Measurements from ENCODE around the gene SNX32. TPM values are rescaled to one million over a fixed set of nuclear protein-coding genes. Genes with fewer than 3 reads are reported as not detected.

The SNX32 gene
- total and polyA plus RNA-seq, 9 of the 15 experiments (the other 6 are each of a cell fraction or from before 2014, with no cell fraction given), result 0.03 TPM; not detected in 7

DNA sequence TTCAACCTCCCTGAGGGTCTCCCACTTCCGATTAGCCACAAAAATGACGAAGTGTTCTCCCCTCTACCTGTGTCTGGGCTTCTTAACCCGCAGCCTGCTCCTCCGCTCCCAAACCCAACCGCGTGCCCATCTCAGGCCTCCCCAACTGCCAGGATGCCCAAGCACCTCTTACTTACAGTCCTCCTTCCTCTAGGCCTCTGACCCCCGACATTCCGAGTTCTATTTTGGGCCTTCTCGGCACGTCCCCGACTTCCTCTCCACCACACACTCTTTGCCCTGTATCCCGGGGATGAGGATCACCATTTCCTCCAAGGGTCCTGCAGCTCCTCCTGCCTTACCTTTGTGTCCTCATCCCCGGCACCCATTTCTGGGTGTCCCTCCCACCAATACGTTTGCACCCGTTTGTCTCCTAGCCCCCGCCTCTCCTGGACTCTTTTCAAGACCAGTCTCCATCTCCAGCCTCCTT is 26.1 kb downstream of the SNX32 start (continued):
- TF ChIP-seq, protein P1, sequence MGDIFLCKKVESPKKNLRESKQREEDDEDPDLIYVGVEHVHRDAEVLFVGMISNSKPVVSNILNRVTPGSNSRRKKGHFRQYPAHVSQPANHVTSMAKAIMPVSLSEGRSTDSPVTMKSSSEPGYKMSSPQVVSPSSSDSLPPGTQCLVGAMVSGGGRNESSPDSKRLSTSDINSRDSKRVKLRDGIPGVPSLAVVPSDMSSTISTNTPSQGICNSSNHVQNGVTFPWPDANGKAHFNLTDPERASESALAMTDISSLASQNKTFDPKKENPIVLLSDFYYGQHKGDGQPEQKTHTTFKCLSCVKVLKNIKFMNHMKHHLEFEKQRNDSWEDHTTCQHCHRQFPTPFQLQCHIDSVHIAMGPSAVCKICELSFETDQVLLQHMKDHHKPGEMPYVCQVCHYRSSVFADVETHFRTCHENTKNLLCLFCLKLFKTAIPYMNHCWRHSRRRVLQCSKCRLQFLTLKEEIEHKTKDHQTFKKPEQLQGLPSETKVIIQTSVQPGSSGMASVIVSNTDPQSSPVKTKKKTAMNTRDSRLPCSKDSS (IDR thresholded peaks at IDR 0.05; ENCODE audit: low read depth, partially characterized antibody), result no peak
- TF ChIP-seq MCM7 (IDR thresholded peaks at IDR 0.05) (no peak), EHMT2 (IDR thresholded peaks at IDR 0.05) (no peak), POLR2AphosphoS2 (IDR thresholded peaks at IDR 0.05; ENCODE audit: low read length) (no peak), ZNF717 (CRISPR knock-in tag; IDR thresholded peaks at IDR 0.05) (0 out of 2 replicates have a peak, but pooled peaks have one; percentile 11), GTF2A2 (tag; IDR thresholded peaks at IDR 0.05) (no peak), FOXO4 (CRISPR knock-in tag; IDR thresholded peaks at IDR 0.05) (no peak), TCFL5 (CRISPR knock-in tag; conservative IDR thresholded peaks at IDR 0.05) (no peak), ZBTB1 (CRISPR knock-in tag; IDR thresholded peaks at IDR 0.05; ENCODE audit: borderline replicate concordance, low read depth) (no peak), EP300 (IDR thresholded peaks at IDR 0.05; ENCODE audit: low read length) (no peak), ZC3H11A (IDR thresholded peaks at IDR 0.05; ENCODE audit: low read depth, low read length) (no peak), NELFE (IDR thresholded peaks at IDR 0.05; ENCODE audit: insufficient read depth, insufficient read length) (no peak), ZNF518B (CRISPR knock-in tag; IDR thresholded peaks at IDR 0.05) (no peak), FOXA3 (CRISPR knock-in tag; conservative IDR thresholded peaks at IDR 0.05 in 1 of 2, IDR thresholded peaks at IDR 0.05 in 1 of 2) (no peak), CC2D1A (IDR thresholded peaks at IDR 0.05) (peak; percentile 37; the same call in 1 of the 2 replicates)
- TF ChIP-seq, protein P2, sequence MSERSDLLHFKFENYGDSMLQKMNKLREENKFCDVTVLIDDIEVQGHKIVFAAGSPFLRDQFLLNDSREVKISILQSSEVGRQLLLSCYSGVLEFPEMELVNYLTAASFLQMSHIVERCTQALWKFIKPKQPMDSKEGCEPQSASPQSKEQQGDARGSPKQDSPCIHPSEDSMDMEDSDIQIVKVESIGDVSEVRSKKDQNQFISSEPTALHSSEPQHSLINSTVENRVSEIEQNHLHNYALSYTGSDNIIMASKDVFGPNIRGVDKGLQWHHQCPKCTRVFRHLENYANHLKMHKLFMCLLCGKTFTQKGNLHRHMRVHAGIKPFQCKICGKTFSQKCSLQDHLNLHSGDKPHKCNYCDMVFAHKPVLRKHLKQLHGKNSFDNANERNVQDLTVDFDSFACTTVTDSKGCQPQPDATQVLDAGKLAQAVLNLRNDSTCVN (CRISPR knock-in tag; IDR thresholded peaks at IDR 0.05), result peak; percentile 95
- TF ChIP-seq, protein P3, sequence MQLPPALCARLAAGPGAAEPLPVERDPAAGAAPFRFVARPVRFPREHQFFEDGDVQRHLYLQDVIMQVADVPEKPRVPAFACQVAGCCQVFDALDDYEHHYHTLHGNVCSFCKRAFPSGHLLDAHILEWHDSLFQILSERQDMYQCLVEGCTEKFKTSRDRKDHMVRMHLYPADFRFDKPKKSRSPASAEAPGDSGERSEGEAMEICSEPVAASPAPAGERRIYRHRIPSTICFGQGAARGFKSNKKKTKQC (CRISPR knock-in tag; IDR thresholded peaks at IDR 0.05), result no peak; the same call in none of the 2 replicates
- TF ChIP-seq, protein P4, sequence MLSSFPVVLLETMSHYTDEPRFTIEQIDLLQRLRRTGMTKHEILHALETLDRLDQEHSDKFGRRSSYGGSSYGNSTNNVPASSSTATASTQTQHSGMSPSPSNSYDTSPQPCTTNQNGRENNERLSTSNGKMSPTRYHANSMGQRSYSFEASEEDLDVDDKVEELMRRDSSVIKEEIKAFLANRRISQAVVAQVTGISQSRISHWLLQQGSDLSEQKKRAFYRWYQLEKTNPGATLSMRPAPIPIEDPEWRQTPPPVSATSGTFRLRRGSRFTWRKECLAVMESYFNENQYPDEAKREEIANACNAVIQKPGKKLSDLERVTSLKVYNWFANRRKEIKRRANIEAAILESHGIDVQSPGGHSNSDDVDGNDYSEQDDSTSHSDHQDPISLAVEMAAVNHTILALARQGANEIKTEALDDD (IDR thresholded peaks at IDR 0.05), result no peak
